Muscle layer of duodenum (tissue), 2 donors: ENCODE data around the gene NT5C.

Source experiments
- H3K27ac ChIP-seq: one replicate; pipeline ENCODE4 v1.7.0; 2013; ENCODE audit warnings: mild to moderate bottlenecking, low read length
- H3K27me3 ChIP-seq: one replicate; pipeline ENCODE4 v1.7.0; 2013; ENCODE audit warnings: low read depth, mild to moderate bottlenecking, control low read depth, low read length
- H3K36me3 ChIP-seq, 2 donors: one replicate each; pipeline ENCODE4 v1.7.0; 2013; ENCODE audit warnings: low read length in 2 of 2, control low read depth in 1 of 2, mild to moderate bottlenecking in 1 of 2; ENCODE audit not compliant: insufficient read depth in 2 of 2, control insufficient read depth in 1 of 2
- H3K4me1 ChIP-seq, 2 donors: one replicate each; pipeline ENCODE4 v1.7.0; 2013; ENCODE audit warnings: low read length in 2 of 2, mild to moderate bottlenecking in 2 of 2, control low read depth in 1 of 2, moderate library complexity in 1 of 2; ENCODE audit not compliant: insufficient read depth in 2 of 2, control insufficient read depth in 1 of 2
- H3K4me3 ChIP-seq, 2 donors: one replicate each; pipeline ENCODE4 v1.7.0; 2013; ENCODE audit warnings: low read length in 2 of 2, low read depth in 1 of 2, mild to moderate bottlenecking in 1 of 2
- H3K9me3 ChIP-seq, 2 donors: one replicate each; pipeline ENCODE4 v1.7.0; 2013; ENCODE audit warnings: low read length in 2 of 2, control low read depth in 1 of 2, mild to moderate bottlenecking in 1 of 2; ENCODE audit not compliant: control insufficient read depth in 1 of 2
- donor health status: healthy.

The NT5C gene

DNA sequence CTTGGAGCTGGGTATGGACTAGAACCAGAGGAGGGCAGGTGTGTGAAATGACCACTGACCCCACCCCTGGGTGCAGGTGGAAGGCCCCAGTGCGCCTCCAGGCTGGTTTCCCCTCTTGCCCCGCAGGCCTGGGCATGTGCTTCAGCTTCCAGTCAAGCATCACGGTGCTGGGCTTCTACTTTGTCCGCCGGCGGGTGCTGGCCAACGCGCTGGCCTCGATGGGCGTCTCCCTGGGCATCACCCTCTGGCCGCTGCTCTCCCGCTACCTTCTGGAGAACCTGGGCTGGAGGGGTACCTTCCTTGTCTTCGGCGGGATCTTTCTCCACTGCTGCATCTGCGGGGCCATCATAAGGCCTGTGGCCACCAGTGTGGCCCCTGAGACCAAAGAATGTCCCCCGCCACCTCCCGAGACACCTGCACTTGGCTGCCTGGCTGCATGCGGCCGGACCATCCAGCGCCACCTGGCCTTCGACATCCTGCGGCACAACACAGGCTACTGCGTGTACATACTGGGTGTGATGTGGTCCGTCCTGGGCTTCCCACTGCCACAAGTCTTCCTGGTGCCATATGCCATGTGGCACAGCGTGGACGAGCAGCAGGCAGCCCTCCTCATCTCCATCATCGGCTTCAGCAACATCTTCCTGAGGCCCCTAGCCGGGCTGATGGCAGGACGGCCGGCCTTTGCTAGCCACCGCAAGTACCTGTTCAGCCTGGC, 31.5 kb downstream of the NT5C start:
- Histone ChIP-seq H3K4me1 (peaks cover 0 to 3% of the 10 kb centered on the region in 2 donors), H3K36me3 (peaks cover 5 to 16% of the 10 kb centered on the region in 2 donors), H3K27me3 (no peaks in the 10 kb centered on the region), H3K9me3 (no peaks in the 10 kb centered on the region), H3K4me3 (no peak overlapping the region), H3K27ac (no peak overlapping the region)

- Histone ChIP-seq H3K27me3 (no peaks in the 10 kb centered on the region), H3K36me3 (peaks cover 5 to 16% of the 10 kb centered on the region in 2 donors), H3K4me1 (peaks cover 0 to under 1% of the 10 kb centered on the region in 2 donors), H3K9me3 (no peaks in the 10 kb centered on the region), H3K27ac (no peak overlapping the region), H3K4me3 (no peak overlapping the region)
Observed at GRCh38 chr17:75098861-75099260, 32.7 kb downstream of the NT5C start.

DNA sequence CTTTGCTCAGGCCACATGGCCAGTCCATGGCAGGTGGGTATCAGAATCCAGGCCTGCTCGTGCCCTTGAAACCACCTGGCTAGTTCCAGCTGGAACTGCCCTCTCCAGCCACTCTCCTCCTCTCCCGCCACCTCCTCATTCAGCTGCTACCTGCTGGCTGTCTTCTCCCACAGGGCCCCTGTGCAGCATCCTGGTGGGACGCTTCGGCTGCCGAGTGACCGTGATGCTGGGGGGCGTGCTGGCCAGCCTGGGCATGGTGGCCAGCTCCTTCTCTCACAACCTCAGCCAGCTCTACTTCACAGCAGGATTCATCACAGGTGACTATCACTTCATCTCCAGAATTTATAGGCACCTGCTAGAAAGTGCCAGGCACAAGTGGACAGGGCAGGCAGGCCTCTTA, 33.7 kb downstream of the NT5C start:
- Histone ChIP-seq H3K27me3 (no peaks in the 10 kb centered on the region), H3K4me3 (no peak overlapping the region), H3K36me3 (peaks cover 5 to 16% of the 10 kb centered on the region in 2 donors), H3K9me3 (no peaks in the 10 kb centered on the region), H3K4me1 (peaks cover 3% of the 10 kb centered on the region in 2 donors), H3K27ac (no peak overlapping the region)

DNA sequence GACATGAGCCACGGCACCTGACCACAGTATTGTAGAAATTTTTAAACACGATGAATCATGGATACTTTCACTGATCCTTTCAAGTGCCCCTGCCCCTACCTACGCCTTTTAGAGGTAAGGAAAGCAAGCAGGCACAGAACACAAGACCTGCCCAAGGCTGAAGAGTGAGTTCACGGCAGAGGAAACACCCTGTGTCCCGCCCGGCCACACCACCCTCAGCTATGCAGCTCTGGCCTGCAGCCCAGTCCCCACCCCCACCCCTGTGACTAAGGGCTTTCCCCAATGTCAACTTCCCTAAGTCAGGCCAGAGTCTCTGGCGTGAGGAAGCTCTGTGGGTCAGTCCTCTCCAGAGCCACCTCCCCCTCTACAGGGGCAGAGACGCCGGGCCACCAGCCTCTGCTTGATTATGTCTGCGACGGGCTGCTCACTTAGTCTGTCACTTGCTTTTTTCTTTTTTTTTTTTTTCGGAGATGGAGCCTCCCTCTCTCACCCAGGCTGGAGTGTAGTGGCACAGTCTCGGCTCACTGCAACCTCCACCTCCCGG, 35.4 kb downstream of the NT5C start:
- no peak overlapping the region for H3K27ac ChIP-seq
- no peak overlapping the region for H3K4me3 ChIP-seq
- peaks cover 5 to 16% of the 10 kb centered on the region in 2 donors for H3K36me3 ChIP-seq
- H3K4me1 ChIP-seq = peaks cover 3 to 13% of the 10 kb centered on the region in 2 donors
- H3K9me3 ChIP-seq = no peaks in the 10 kb centered on the region
- no peaks in the 10 kb centered on the region for H3K27me3 ChIP-seq

GRCh38 chr17:75094871-75095399, 36.6 kb downstream of the NT5C start:
- Histone ChIP-seq H3K4me3 (no peak overlapping the region), H3K36me3 (peaks cover 0 to 7% of the 10 kb centered on the region in 2 donors), H3K4me1 (peaks cover 3 to 19% of the 10 kb centered on the region in 2 donors), H3K9me3 (no peaks in the 10 kb centered on the region), H3K27me3 (no peaks in the 10 kb centered on the region), H3K27ac (no peak overlapping the region)

GRCh38 chr17:75093548-75094158, 37.9 kb downstream of the NT5C start:
- Histone ChIP-seq H3K27me3 (no peaks in the 10 kb centered on the region), H3K4me1 (peaks cover 3 to 19% of the 10 kb centered on the region in 2 donors), H3K27ac (peak overlapping the region; percentile 40), H3K36me3 (peaks cover 0 to under 1% of the 10 kb centered on the region in 2 donors), H3K9me3 (no peaks in the 10 kb centered on the region), H3K4me3 (no peak overlapping the region)

- Histone ChIP-seq H3K4me3 (no peak overlapping the region), H3K27me3 (no peaks in the 10 kb centered on the region), H3K9me3 (no peaks in the 10 kb centered on the region), H3K27ac (peak overlapping the region; percentile 80), H3K4me1 (peaks cover 3 to 19% of the 10 kb centered on the region in 2 donors), H3K36me3 (no peaks in the 10 kb centered on the region)
Observed at GRCh38 chr17:75091855-75092327, 39.7 kb downstream of the NT5C start.

- Histone ChIP-seq H3K27ac (peak overlapping the region; percentile 80), H3K4me1 (peaks cover 3 to 19% of the 10 kb centered on the region in 2 donors)
Observed at GRCh38 chr17:75090871-75091854, 40.4 kb downstream of the NT5C start.

GRCh38 chr17:75088465-75089417, 42.8 kb downstream of the NT5C start:
- peak overlapping the region; percentile 55 to 59 for H3K4me3 ChIP-seq
- no peaks in the 10 kb centered on the region for H3K36me3 ChIP-seq
- H3K9me3 ChIP-seq = no peaks in the 10 kb centered on the region
- H3K4me1 ChIP-seq = peaks cover 3 to 19% of the 10 kb centered on the region in 2 donors
- no peaks in the 10 kb centered on the region for H3K27me3 ChIP-seq
- peak overlapping the region; percentile 79 for H3K27ac ChIP-seq

More at GRCh38 chr17:75090871-75091854, 40.4 kb downstream of the NT5C start:
- Histone ChIP-seq H3K9me3 (no peaks in the 10 kb centered on the region), H3K36me3 (no peaks in the 10 kb centered on the region), H3K27me3 (no peaks in the 10 kb centered on the region), H3K4me3 (no peak overlapping the region)
